GM21717 (cell line): ENCODE data around the gene CACNA2D3.

ENCODE experiments used
- ATAC-seq: cut with Tn5 transposase; IDR thresholded peaks from one replicate; pipeline ENCODE4 v1.9.1; 2021; ENCODE audit warnings: mild to moderate bottlenecking, moderate library complexity; ENCODE audit not compliant: unreplicated experiment

Gene CACNA2D3

GRCh38 chr3:54126551-54126950, 4.2 kb downstream of the CACNA2D3 start:
- no peak for ATAC-seq

DNA sequence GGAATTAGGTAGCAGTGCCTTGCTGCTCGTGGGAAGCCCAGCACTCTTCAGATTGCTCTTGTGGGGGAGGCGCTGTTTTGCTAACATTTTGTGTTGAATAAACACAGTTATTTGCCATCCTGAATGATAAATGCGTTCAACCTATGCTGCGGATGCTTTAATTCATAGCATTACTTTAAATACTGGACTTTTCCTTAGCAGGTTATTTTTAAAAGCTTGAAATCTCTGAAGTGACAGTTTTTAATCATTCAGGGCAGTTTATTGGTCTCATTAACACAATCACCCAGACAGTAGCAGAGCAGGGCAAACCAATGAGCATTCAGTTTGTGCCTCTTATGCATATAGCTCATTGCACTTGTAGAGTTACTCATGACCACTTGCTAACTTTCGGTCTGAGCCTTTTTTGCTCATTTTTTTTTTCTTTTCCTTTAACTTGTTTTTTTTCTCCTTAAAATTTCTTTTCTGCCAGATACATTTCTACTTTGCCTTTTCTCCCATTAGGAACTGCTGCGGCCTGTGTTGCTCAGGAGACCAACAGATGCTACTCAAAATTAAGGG, 5.2 kb downstream of the CACNA2D3 start:
- ATAC-seq = no peak

DNA sequence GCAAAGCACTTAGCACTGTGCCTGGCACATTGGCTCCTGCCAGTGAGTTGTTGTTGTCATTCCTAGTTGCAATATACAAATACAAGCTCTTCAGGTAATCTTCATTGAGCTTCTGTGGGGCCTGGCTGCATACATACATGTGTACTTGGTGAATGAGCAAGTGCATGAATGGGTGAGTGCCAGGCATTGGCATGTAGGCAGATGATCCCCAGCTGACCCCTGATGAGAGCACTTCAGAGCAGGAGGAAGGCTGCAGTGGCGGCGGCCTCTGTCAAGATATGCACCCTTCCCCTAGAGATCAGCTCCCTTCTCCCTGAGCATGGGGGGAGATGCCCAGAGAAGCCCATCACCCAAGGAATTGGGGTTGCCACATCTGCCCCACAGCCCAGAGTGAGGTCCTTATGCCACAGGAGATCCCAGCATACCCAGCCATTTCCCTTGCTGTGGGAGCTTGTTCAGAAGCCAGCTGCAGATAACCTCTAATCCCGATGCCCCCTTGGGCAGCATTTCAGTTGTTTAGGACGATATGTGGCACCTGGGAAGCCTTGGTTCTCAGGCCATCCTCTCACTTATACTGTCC, 8.8 kb downstream of the CACNA2D3 start:
- ATAC-seq = no peak

- no peak for ATAC-seq
Observed at GRCh38 chr3:54131890-54132289, 9.5 kb downstream of the CACNA2D3 start.

DNA sequence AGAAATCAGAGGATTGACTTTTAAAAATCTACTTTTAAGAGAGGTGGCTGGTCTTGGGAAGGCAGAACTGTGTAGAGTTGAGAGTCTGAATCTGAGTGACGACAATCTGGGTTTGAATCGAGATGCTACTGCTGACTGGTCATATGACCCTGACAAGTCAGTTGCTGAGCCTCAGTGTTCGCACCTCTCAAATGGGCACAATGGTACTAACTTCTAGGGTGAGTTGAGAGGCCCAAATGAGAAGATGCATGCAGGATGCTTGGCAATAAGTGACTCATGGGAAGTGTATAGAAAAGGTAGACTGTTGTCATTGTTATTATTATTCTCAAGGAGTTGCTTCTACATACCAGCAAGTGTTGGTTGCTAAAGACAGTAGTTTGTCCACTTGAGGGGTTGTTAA, 10.3 kb downstream of the CACNA2D3 start:
- ATAC-seq = no peak

GRCh38 chr3:54133196-54133595, 10.8 kb downstream of the CACNA2D3 start:
- ATAC-seq = no peak

- no peak for ATAC-seq
Observed at GRCh38 chr3:54134155-54134554, 11.8 kb downstream of the CACNA2D3 start.

DNA sequence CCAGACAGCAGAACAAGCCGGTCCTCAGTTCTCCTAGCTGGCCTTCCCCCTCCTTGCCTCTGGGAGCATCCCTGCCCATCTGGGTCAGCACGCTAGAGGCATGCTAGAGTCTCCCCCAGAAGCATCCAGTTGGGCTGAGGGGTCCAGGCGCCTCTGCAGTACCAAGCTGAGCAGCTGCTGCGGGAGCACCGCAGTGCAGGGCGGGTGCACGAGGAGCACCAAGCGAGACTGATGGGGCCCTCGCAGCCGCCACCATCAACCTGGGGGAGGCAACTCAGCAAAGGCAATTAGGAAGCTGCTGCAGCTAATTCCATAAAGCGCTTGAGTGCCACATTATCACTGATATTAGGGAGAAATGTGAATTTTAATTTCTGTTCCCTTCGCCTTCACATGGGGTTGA, 12.4 kb downstream of the CACNA2D3 start:
- no peak for ATAC-seq

- ATAC-seq = no peak
Observed at GRCh38 chr3:54137311-54137710, 15.0 kb downstream of the CACNA2D3 start.

GRCh38 chr3:54138937-54139547, 16.7 kb downstream of the CACNA2D3 start:
- no peak for ATAC-seq

- no peak for ATAC-seq
Observed at GRCh38 chr3:54139630-54140029, 17.3 kb downstream of the CACNA2D3 start.

DNA sequence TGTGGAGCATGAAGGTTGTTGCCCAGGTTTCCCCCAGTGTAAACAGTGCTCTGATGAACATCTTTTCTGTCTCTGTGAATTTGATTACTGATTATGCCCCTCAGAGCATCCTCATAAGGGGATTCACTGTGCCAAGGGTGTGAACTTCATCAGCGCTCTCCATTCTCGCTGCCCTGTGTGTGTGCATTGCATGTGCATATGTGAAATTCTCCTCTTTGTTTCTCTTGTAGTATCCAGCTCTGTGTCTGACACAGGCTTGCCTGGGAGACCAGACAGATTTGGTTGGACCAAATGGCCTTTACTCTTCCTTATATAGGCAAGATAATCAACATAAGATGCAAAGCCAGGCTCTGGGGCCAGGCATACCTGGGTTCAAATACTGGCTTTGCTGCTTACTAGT, 21.9 kb downstream of the CACNA2D3 start:
- ATAC-seq = no peak

DNA sequence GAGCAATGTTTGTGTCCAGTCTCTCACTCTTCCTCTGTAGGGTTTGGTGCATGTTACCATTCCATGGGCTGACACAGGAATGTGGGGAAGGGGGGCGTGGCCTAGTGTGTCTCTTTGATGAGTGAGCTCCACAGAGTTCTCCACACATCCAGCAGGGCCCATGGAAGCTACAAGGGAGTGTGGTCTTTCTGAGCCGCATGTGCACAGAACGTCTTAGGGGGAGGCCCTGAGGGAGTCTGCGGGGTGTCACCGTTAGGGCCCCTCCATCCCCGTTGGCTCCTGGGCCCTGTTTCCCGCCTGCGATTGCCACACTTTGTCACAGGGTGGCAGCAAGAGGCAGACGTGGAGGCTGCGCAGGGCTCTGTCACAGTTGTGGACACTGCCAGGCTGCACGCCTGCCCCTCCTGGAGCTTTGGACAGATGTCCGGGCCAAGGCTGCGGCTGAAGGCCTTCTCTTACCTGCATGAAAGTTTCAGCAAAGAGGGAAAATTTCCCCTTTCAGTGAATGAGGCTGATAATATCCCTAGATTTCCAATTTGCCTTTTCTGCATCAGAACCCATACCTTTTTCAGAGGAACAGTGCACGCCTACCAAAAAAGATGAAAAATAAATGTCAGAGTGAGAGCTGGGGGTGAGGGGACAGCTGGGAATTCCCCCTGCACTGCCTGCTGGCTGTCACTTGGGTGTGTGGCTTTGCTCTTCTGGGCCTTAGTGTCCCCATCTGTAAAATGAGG, 24.3 kb downstream of the CACNA2D3 start:
- ATAC-seq = no peak

GRCh38 chr3:54150864-54151467, 28.6 kb downstream of the CACNA2D3 start:
- ATAC-seq = no peak

GRCh38 chr3:54153477-54153876, 31.1 kb downstream of the CACNA2D3 start:
- no peak for ATAC-seq

DNA sequence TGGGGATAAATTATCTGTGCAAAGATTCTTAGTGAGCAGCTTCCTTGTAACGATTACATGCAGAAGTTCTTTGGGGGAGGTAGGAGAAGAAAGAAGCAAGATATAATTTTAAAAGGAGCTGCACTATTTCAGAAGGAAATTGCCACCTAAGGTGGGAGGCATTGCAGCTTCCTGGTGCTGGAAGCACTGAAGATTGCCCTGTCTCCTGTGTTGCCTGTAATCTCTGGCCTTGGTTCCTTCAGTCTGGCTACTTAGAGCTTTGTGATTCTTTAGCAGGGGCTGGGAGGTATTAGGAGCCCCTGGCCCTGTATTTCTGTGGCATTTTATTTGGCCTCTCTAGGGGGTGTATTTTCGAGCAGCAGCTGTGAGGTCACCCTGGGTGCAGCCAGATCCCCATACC, 35.5 kb downstream of the CACNA2D3 start:
- ATAC-seq = no peak

DNA sequence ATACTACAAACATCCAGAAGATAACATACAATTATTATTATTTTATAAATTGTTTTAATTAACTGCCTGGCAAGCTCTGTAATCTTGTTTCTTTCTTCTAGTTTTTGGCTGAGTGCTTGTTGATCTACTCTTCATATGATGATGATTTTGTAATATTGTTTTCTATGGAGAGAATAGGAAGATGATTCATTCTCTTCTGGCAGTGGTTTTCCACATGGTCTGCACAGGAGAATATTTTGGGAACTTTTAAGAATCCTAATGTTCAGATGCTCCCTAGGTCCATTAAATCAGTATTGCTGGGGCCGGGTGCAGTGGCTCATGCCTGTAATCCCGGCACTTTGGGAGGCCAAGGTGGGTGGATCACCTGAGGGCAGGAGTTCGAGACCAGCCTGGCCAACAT, 37.6 kb downstream of the CACNA2D3 start:
- no peak for ATAC-seq

- ATAC-seq = no peak
Observed at GRCh38 chr3:54163441-54163840, 41.1 kb downstream of the CACNA2D3 start.

DNA sequence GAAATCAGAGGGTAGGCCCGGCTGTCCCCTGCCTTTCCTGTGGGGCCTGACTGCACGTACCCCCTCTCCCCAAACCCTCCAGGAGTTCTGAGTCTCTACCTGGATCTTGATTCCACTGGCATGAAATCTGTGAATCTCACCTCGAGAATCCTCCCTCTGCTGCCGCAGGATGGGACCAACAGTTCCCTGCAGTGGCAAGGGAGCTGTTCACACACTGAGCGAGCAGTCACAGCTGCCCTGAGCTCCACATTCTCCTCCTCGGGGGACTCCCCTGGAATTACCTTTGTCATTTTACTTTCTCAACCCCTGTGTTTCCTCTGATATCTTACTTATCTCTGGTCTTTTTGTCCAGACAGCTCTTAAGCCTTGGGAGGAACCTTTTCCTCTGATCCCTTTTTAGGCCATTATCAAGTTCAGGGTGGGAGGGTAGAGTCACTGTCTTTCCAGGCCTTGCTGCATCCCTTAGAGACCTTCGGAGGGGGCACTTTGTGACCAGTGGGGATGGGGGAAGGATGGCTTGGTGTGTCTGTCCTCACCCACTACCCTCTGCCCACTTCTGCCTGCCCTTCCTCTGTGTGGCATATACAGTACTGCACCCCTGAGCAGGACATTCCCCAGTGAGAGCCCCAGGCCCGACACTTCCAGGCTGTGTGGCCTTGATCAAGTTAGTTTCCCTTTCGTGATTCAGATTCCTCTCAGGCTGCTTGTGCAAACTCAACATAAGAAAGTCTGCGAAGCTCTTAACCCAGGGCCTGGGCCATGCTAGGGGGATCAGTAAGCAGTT, 42.0 kb downstream of the CACNA2D3 start:
- no peak for ATAC-seq

DNA sequence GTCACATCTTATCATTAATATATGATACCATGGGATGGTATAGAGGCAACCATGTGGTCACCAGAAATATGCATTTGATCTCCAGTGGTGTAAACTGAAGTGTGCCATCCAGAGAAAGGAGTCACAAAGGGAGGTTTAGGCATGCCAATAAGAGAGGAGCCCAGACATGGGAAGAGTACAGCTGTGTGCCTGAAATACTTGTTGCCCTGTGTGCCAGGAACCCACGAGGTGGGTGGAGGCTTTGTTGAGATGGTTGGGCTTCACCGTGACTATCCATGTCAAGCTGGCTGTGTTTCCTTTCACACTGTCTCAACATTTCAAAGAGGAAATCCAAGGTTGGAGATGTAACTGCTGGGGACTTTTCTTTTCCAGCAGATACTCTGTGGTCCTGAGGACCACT, 43.5 kb downstream of the CACNA2D3 start:
- ATAC-seq = no peak

DNA sequence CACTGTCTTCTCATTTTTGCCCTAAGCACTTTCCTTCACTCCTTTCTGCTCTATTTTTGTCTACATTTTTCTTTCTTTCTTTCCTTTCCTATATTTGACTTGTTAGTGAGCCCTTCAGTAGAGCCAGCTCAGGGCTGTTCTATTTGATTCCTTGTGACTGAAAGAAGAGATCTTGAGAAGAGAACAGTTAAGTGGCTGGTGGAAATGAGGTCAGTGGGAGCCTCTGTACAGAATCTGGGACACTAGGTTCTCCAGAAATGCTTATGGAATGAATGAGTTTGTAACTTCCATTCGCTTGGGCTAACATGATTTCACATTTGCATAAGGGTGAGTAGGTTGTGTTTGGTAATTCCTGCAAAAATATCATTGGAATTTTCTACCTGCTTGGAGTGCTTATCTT, 45.6 kb downstream of the CACNA2D3 start:
- no peak for ATAC-seq
